DOHH2 (cell line): Measurements from ENCODE around the gene WEE1.

Experiments used
- H3F3A ChIP-seq: fragments of 200-600 bp; sonication (generic), shearing (Covaris generic); 2 replicates; pipeline ENCODE4 v1.6.0; 2016; ENCODE audit warnings: antibody characterized with exemption, mild to moderate bottlenecking; ENCODE audit not compliant: control insufficient read depth, insufficient read depth
- H3K27ac ChIP-seq: fragments of 200-600 bp; sonication (generic); 2 replicates; pipeline ENCODE4 v1.5.1; 2014; ENCODE audit warnings: low read depth, mild to moderate bottlenecking, low read length, moderate library complexity
- H3K27me3 ChIP-seq: fragments of 200-600 bp; sonication (generic); 2 replicates; pipeline ENCODE4 v1.6.1; 2014; ENCODE audit warnings: mild to moderate bottlenecking, low read length, mixed read lengths; ENCODE audit not compliant: control insufficient read depth
- H3K36me3 ChIP-seq: fragments of 200-600 bp; sonication (generic); 2 replicates; pipeline ENCODE4 v1.6.1; 2014; ENCODE audit warnings: mild to moderate bottlenecking, low read length, moderate library complexity, mixed read lengths; ENCODE audit not compliant: control insufficient read depth
- H3K4me1 ChIP-seq: fragments of 200-600 bp; sonication (generic); 2 replicates; pipeline ENCODE4 v1.6.1; 2014; ENCODE audit warnings: mild to moderate bottlenecking, low read length, mixed read lengths; ENCODE audit not compliant: control insufficient read depth
- H3K4me2 ChIP-seq: fragments of 200-600 bp; sonication (generic); 2 replicates; pipeline ENCODE4 v1.6.0; 2014; ENCODE audit warnings: mild to moderate bottlenecking, low read length, moderate library complexity
- H3K4me3 ChIP-seq: fragments of 200-600 bp; sonication (generic); 2 replicates; pipeline ENCODE4 v1.5.1; 2014; ENCODE audit warnings: mild to moderate bottlenecking, low read length, mixed read lengths
- H3K79me2 ChIP-seq: fragments of 200-600 bp; sonication (generic); 2 replicates; pipeline ENCODE4 v1.6.1; 2014; ENCODE audit warnings: mild to moderate bottlenecking, low read length, mixed read lengths; ENCODE audit not compliant: control insufficient read depth
- H3K9me2 ChIP-seq: fragments of 200-600 bp; sonication (generic); replicated peaks from 2 replicates; pipeline ENCODE4 v1.6.1; 2014; ENCODE audit warnings: mild to moderate bottlenecking, low read length, mixed read lengths; ENCODE audit not compliant: control insufficient read depth
- H3K9me3 ChIP-seq: fragments of 200-600 bp; sonication (generic); 2 replicates; pipeline ENCODE4 v1.6.1; 2014; ENCODE audit warnings: antibody characterized with exemption, low read length, mixed read lengths; ENCODE audit not compliant: control insufficient read depth, insufficient read depth
- H4K20me1 ChIP-seq: fragments of 200-600 bp; sonication (generic); 2 replicates; pipeline ENCODE4 v1.6.0; 2014; ENCODE audit warnings: low read depth, mild to moderate bottlenecking, antibody characterized with exemption, low read length, moderate library complexity; ENCODE audit not compliant: control insufficient read depth, insufficient read depth
- EZH2phosphoT487 ChIP-seq: fragments of 200-600 bp; sonication (generic); IDR thresholded peaks from 2 replicates; pipeline ENCODE4 v1.6.1; 2017; ENCODE audit warnings: borderline replicate concordance, mild to moderate bottlenecking, antibody characterized with exemption, low read length, moderate library complexity, mixed read lengths
- TF ChIP-seq, protein P1 (sequence below): fragments of 200-600 bp; sonication (generic); IDR thresholded peaks from one replicate; pipeline ENCODE4 v1.5.1; 2014; ENCODE audit warnings: antibody characterized with exemption, mild to moderate bottlenecking, low read depth, low read length; ENCODE audit not compliant: poor library complexity, severe bottlenecking

Gene WEE1

GRCh38 chr11:9577556-9577955, 4.1 kb downstream of the WEE1 start:
- H3K27me3 ChIP-seq, result no peaks in the 10 kb centered on the region
- H4K20me1 ChIP-seq, result 0 out of 2 replicates have a peak, but pooled peaks cover 16% of the 10 kb centered on the region
- H3K4me3 ChIP-seq, result peak overlapping the region; percentile 92
- H3K9me3 ChIP-seq, result no peaks in the 10 kb centered on the region
- no peaks in the 10 kb centered on the region for H3K9me2 ChIP-seq
- H3K27ac ChIP-seq, result peak overlapping the region; percentile 70
- H3K4me2 ChIP-seq, result peak overlapping the region; percentile 64
- peaks cover 58% of the 10 kb centered on the region for H3K4me1 ChIP-seq
- peaks cover 96% of the 10 kb centered on the region for H3K79me2 ChIP-seq
- peaks cover 82% of the 10 kb centered on the region for H3K36me3 ChIP-seq
- H3F3A ChIP-seq, result peaks cover 45% of the 10 kb centered on the region
- TF ChIP-seq, protein P1, sequence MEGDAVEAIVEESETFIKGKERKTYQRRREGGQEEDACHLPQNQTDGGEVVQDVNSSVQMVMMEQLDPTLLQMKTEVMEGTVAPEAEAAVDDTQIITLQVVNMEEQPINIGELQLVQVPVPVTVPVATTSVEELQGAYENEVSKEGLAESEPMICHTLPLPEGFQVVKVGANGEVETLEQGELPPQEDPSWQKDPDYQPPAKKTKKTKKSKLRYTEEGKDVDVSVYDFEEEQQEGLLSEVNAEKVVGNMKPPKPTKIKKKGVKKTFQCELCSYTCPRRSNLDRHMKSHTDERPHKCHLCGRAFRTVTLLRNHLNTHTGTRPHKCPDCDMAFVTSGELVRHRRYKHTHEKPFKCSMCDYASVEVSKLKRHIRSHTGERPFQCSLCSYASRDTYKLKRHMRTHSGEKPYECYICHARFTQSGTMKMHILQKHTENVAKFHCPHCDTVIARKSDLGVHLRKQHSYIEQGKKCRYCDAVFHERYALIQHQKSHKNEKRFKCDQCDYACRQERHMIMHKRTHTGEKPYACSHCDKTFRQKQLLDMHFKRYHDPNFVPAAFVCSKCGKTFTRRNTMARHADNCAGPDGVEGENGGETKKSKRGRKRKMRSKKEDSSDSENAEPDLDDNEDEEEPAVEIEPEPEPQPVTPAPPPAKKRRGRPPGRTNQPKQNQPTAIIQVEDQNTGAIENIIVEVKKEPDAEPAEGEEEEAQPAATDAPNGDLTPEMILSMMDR, result no peak
- TF ChIP-seq EZH2phosphoT487, result no peak

DNA sequence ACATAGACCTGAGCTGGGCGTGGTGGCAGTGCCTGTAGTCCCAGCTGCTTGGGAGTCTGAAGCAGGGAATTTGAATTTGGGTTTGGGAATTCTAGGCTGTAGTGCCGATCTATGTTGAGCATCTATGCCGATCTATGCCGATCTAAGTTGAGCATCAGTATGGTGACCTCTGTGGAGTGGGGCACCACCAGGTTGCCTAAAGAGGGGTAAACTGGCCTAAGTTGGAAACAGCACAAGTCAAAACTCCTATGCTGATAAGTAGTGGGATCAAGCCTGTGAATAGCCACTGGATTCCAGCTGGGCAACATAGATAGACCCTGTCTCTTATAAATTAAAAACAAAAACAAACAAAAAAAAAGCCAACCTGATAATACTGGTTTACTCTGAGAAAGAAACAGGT, 7.4 kb downstream of the WEE1 start:
- Histone ChIP-seq H3K27ac (peak overlapping the region; percentile 2; the same call in 1 of the 2 replicates), H3K36me3 (peaks cover 94% of the 10 kb centered on the region), H3K9me3 (no peaks in the 10 kb centered on the region), H3K27me3 (no peaks in the 10 kb centered on the region), H3K4me2 (peak overlapping the region; percentile 29), H3F3A (peaks cover 63% of the 10 kb centered on the region), H3K4me1 (peaks cover 78% of the 10 kb centered on the region), H3K79me2 (peaks cover 90% of the 10 kb centered on the region), H3K9me2 (no peaks in the 10 kb centered on the region), H4K20me1 (0 out of 2 replicates have a peak, but pooled peaks cover 15% of the 10 kb centered on the region), H3K4me3 (peak overlapping the region; percentile 13; the same call in 1 of the 2 replicates)
- TF ChIP-seq, protein P1, result no peak
- no peak for TF ChIP-seq EZH2phosphoT487

GRCh38 chr11:9581556-9582161, 8.2 kb downstream of the WEE1 start:
- Histone ChIP-seq H3F3A (peaks cover 70% of the 10 kb centered on the region), H4K20me1 (0 out of 2 replicates have a peak, but pooled peaks cover 9% of the 10 kb centered on the region), H3K4me1 (peaks cover 77% of the 10 kb centered on the region), H3K27me3 (no peaks in the 10 kb centered on the region), H3K27ac (no peak overlapping the region), H3K9me3 (no peaks in the 10 kb centered on the region), H3K9me2 (no peaks in the 10 kb centered on the region), H3K4me3 (peak overlapping the region; percentile 12; the same call in 1 of the 2 replicates), H3K79me2 (peaks cover 87% of the 10 kb centered on the region), H3K4me2 (peak overlapping the region; percentile 29), H3K36me3 (peaks cover 94% of the 10 kb centered on the region)
- no peak for TF ChIP-seq EZH2phosphoT487
- TF ChIP-seq, protein P1, result no peak
